Cerebellar cortex (tissue), 1 donor: ENCODE results near the gene BAAT.
A peak's percentile ranks its signal among the peaks of the same experiment; 100 is the strongest.

Experiments
- DNase-seq: peaks from one replicate; pipeline ENCODE4 v3.0.0-alpha.2; 2015; ENCODE audit warnings: low spot score

BAAT gene

GRCh38 chr9:101312661-101313060 lies 72.1 kb downstream of the BAAT start:
- no peak for DNase-seq

- DNase-seq, result peak; percentile 84
Observed at GRCh38 chr9:101311758-101312420, 72.9 kb downstream of the BAAT start.

DNA sequence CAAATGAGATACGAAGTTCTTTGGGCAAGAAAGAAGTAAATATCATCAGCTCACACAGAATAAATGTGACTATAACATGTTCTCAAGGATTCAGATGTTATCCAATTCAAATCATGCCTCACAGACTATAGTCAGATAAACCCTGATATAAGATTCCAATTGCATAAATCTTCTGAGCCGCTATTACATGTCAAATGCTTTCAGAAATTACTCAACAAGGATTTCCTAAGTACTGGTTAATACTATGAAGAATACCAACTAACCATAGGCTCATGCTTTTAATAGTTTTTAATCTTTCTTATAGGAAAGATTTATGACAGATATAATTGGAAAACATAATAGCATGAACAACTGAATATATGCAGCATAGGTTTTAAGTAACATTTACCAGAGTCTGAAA lies 73.6 kb downstream of the BAAT start:
- no peak for DNase-seq
